NCI-H2107 (cell line): ENCODE measurements around the gene KRT81.
A peak's percentile ranks its signal among the peaks of the same experiment; 100 is the strongest.
"Not testable (repeated sequence)": the region's sequence is repeated elsewhere in the genome, so short reads cannot be mapped to it uniquely, and the experiment has no call there.

Experiments used
- DNase-seq: peaks from one replicate; lab custom pipeline; 2025; lab: John Stamatoyannopoulos, UW

The KRT81 gene

GRCh38 chr12:52296572-52297215, 5.4 kb upstream of the KRT81 start:
- no peak for DNase-seq

DNA sequence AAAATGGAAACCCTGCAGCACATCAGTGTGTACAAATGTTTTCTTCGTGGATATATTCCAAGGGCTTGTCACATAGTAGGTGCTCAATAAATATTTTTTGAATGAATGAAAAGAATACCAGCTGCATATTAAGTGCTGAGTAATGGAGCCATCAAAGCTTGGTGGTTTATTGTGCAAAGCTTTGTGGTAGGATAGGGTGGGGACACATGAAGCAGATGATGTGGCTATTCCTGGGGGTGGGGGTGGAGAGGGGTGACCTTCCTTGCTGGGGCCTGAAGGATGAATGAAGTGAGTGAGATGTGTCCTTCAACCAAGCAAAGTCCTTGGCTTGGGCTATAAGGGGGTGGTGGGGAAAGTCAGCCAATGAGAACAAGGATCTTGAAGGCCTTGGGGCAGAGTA, 4.3 kb upstream of the KRT81 start:
- no peak for DNase-seq

GRCh38 chr12:52294803-52295202, 3.5 kb upstream of the KRT81 start:
- no peak for DNase-seq

DNA sequence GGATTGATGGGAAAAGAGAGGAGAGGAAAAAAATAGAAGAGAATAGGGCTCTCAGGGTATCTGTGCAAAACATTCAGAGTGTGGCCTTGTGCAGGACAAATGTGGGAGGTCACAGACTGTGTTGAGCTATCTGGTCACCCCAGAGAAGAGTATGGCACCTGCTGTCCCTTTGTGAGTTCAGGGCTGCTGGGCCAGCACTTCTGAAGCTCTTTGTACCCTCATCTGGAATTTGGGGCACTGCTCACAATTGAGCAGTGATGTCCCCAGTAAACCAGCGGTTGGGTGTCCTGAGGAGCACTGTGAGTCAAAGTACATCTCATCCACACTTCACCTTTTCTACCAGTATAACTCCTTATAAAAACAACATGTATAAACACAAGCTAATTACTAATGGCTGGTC, 2.6 kb upstream of the KRT81 start:
- DNase-seq = no peak

DNA sequence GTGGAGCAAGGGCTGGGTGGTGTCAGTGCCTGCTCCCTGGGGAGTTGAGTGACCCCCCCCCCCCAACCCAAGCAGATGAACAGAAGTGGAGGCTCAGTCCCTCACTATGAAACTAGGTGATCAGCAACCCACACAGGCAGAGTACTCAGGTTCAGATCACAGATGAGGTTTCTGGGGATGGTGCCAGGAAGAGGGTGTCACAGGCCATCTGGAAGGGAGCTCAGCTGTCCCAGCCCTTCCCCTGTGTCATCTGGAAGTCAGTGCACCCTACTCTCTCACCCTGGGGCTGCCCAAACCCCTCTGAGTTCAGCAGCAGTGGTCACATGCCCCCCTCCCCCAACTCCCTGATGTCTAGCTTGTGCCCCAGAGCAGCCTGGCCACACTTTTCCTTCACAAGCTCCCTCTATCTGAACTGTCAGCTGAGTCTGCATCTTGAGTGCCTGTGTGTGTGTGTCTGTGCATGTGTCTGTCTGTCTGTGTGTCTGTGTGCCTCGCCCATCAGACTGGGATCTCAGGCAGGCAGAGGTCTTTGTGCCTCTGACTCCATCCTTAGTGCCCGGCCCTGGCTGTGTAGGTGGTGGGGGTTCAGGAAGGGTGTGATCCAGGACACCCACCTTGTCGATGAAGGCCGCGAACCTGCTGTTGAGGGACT, 725 bp downstream of the KRT81 start:
- not testable (repeated sequence) for DNase-seq

- not testable (repeated sequence) for DNase-seq
These were observed 3.2 kb downstream of the KRT81 start for GRCh38 chr12:52287816-52288805.

GRCh38 chr12:52286857-52287785, 4.2 kb downstream of the KRT81 start:
- DNase-seq = not testable (repeated sequence)

- DNase-seq = no peak
These were observed 5.3 kb downstream of the KRT81 start for GRCh38 chr12:52285851-52286530.

DNA sequence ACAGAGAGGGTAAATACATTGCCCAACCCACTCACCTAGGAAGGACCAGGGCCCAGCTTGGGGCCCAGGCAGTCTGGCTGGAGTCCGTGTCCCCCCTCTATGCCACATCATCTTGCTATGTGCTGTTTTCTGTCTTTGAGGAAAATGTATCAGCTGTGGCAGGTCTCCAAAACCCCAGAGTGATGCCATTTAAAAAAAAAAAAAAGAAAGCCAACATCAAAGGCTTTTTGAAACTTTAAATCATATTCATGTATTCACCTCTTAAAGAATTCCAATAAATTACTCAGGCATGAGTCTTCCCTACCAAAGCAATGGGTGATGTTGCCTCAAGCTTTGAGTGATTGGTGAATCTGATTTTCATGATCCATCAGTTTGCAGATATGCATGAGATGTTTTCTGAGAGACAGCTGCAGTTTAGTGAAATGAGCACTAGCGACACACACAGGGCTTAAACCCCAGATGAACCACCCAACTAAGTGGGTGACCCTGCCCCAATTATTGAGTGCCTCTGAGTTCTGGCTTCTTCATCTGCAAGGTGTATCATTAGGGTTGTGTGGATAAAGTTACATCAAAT, 6.1 kb downstream of the KRT81 start:
- no peak for DNase-seq

GRCh38 chr12:52284562-52285171, 6.7 kb downstream of the KRT81 start:
- no peak for DNase-seq

GRCh38 chr12:52280796-52281560, 10.4 kb downstream of the KRT81 start:
- no peak for DNase-seq

DNA sequence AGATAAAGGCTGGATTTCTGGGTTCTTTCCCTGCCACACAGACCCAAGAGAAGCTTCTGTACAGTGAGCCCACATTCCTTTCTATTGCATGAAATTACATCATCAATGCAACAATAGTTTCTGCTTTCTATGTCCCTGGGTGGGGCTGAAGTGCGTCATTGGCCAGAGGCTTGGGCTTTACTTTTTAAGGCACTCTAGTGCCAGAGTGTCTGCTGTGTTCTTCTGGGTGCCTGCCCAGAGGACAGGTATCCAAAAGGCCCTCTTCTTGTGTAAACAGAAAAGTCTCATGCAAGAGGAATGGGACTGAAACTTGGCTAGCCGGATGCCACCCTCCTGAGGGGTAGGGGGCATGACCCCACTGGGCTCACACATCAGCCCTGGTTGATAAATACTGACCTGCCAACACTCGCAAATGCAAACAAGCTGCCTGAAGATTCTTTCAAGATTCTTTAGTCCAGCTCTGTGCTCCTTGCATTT, 11.0 kb downstream of the KRT81 start:
- no peak for DNase-seq

- no peak for DNase-seq
These were observed 11.7 kb downstream of the KRT81 start for GRCh38 chr12:52279422-52280318.

- peak; percentile 58 for DNase-seq
These were observed 12.5 kb downstream of the KRT81 start for GRCh38 chr12:52278575-52279421.

DNA sequence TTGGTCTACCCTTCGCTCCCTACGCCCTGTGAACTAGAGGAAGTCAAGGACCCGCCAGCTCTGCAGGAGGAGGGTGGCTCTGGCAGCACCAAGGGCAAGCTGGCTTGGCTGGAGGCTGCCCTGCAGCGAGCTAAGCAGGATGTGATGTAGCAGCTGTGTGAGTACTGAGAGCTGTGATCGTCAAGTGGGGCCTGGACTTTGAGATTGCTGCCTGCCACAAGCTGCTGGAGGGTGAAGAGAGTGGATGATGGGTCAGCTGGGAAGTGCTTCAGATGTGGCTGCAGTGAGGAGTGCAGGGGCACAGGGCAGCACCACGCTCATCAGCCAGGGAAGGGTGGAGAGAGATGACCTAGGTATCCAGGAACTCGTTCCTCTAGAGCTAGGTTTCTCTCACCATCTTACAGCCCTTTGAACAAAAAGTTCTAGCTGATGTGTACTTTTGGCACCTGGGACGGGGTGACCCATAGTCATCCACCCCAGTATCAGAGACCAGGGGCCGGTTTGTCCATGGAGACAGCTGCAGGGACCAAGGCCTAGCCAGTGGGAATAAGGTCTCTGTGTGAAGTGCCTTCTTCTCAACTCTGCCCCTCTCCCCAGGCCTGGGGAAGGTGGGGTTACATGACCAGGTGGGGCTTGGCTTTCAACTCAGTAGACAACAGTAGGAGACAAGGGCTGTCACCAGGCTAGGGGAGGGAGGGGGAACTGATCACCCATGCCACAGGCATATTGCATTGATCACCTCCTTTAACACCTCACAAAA, 13.7 kb downstream of the KRT81 start:
- DNase-seq = no peak

GRCh38 chr12:52275686-52276085, 15.6 kb downstream of the KRT81 start:
- DNase-seq = no peak
